22Rv1 (cell line): ENCODE data around the gene OMD.

Source experiments
- ZFX ChIP-seq: fragments of 450-650 bp; IDR thresholded peaks from 2 replicates; pipeline ENCODE4 v1.6.1; 2017; ENCODE audit warnings: antibody characterized with exemption, borderline replicate concordance
- TF ChIP-seq, protein P1 (sequence below): fragments of 450-650 bp; IDR thresholded peaks from 2 replicates; pipeline ENCODE4 v1.5.1; 2017; ENCODE audit warnings: mild to moderate bottlenecking

DNA sequence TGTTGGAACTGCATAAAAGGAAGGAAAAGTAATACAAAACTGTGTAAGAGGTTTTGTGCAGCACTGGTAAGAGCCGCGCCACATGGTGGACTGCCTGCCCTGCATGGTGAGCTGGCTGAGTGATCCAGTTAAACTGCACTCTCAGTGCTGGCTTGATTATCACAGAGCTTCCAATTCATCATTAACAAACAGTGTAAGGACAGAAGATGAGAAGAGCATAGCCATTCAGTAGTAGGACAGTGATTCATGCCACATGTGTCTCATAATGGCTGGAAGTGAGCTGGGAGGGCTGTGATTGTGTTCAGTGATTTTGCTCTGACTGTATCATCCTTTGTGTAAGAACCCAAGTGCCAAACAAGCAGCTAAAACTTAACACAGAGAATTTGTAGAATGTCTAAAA lies 43.9 kb upstream of the OMD start:
- TF ChIP-seq, protein P1, sequence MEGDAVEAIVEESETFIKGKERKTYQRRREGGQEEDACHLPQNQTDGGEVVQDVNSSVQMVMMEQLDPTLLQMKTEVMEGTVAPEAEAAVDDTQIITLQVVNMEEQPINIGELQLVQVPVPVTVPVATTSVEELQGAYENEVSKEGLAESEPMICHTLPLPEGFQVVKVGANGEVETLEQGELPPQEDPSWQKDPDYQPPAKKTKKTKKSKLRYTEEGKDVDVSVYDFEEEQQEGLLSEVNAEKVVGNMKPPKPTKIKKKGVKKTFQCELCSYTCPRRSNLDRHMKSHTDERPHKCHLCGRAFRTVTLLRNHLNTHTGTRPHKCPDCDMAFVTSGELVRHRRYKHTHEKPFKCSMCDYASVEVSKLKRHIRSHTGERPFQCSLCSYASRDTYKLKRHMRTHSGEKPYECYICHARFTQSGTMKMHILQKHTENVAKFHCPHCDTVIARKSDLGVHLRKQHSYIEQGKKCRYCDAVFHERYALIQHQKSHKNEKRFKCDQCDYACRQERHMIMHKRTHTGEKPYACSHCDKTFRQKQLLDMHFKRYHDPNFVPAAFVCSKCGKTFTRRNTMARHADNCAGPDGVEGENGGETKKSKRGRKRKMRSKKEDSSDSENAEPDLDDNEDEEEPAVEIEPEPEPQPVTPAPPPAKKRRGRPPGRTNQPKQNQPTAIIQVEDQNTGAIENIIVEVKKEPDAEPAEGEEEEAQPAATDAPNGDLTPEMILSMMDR, result no peak
- TF ChIP-seq ZFX, result no peak
